Measurements from ENCODE around the gene PDZD2. TPM values are rescaled to one million over a fixed set of nuclear protein-coding genes. Genes with fewer than 3 reads are reported as not detected.

The PDZD2 gene
- total RNA-seq, 1 donor from 2014 or later, result 1.1 TPM

DNA sequence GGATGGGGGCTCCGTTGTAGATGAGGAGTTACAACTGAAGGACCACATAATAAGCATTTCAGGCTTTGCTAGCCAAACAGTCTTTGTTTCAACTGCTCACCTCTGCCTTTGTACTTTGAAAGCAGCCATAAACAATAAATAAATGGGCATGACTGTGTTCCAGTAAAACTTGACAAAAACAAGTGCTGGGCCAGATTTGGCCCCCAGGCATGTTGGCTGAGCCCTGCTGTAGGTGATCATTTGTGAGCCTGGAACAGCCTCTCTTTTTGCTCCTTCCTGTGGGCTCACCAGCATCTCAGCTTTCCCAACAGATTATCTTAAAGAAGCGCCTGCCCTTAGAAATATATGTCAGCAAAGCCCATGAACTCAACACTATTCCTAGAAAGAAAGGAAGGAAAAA, 385.8 kb downstream of the PDZD2 start:
- no peaks in the 10 kb centered on the region for H3K9me3 Mint-ChIP-seq
- H3K36me3 Mint-ChIP-seq, result no peaks in the 10 kb centered on the region
- TF ChIP-seq EZH2phosphoT487 (IDR thresholded peaks at IDR 0.05), result no peak
- TF ChIP-seq, protein P1, sequence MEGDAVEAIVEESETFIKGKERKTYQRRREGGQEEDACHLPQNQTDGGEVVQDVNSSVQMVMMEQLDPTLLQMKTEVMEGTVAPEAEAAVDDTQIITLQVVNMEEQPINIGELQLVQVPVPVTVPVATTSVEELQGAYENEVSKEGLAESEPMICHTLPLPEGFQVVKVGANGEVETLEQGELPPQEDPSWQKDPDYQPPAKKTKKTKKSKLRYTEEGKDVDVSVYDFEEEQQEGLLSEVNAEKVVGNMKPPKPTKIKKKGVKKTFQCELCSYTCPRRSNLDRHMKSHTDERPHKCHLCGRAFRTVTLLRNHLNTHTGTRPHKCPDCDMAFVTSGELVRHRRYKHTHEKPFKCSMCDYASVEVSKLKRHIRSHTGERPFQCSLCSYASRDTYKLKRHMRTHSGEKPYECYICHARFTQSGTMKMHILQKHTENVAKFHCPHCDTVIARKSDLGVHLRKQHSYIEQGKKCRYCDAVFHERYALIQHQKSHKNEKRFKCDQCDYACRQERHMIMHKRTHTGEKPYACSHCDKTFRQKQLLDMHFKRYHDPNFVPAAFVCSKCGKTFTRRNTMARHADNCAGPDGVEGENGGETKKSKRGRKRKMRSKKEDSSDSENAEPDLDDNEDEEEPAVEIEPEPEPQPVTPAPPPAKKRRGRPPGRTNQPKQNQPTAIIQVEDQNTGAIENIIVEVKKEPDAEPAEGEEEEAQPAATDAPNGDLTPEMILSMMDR (IDR thresholded peaks at IDR 0.05), result no peak
- no peak for TF ChIP-seq EZH2 (IDR thresholded peaks at IDR 0.05)
- Histone ChIP-seq H3K4me2 (no peak overlapping the region), H3K27me3 (no peaks in the 10 kb centered on the region), H3K4me1 (peaks cover 14% of the 10 kb centered on the region), H3K79me2 (ENCODE audit: low read depth) (no peaks in the 10 kb centered on the region), H3K36me3 (no peaks in the 10 kb centered on the region), H4K20me1 (ENCODE audit: low read depth) (no peaks in the 10 kb centered on the region), H3K9me3 (ENCODE audit: low read depth) (no peaks in the 10 kb centered on the region), H3F3A (ENCODE audit: low read depth) (peaks cover 8% of the 10 kb centered on the region), H2AFZ (replicated peaks) (no peak overlapping the region), H3K9ac (no peak overlapping the region), H3K4me3 (no peak overlapping the region), H3K27ac (no peak overlapping the region)
- peak overlapping the region; percentile 5 for H3K27ac Mint-ChIP-seq
- no peak for DNase-seq (ENCODE audit: low spot score)
- H3K27me3 Mint-ChIP-seq (ENCODE audit: insufficient read depth, low read depth), result peaks cover 4% of the 10 kb centered on the region
- peaks cover 30% of the 10 kb centered on the region for H3K4me1 Mint-ChIP-seq
- H3K4me3 Mint-ChIP-seq, result no peak overlapping the region

DNA sequence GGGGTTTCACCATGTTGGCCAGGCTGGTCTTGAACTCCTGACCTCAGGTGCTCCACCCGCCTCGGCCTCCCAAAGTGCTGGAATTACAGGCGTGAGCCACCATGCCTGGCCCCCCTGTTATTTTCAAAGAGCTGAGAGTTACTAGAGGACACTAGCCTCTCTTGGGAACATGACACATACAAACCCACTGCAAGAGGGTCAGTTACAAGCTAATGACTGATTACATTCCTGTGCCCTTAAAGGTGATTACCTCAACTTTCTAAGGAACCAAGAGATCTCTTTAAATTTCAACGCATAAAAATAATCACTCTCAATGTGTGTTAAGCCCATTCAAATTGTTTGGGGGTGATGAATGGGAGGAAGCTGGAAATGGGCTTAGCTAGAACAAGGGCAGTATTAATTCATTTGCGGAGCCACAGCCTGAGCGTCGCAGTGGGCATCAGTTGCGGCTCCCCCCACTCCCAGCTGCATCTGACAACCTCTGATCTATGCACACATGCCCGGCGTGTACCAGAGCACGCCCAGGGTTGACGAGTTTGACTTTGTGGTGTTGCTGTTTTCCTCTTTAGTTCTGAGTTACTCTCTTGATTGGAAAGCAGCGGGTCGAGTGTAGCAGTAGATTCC, 388.3 kb downstream of the PDZD2 start:
- H4K20me1 ChIP-seq (ENCODE audit: low read depth), result no peaks in the 10 kb centered on the region
- H3K9ac ChIP-seq, result no peak overlapping the region
- H3K27ac Mint-ChIP-seq, result peak overlapping the region; percentile 97
- no peaks in the 10 kb centered on the region for H3K79me2 ChIP-seq (ENCODE audit: low read depth)
- H3K27ac ChIP-seq, result peak overlapping the region; percentile 53
- peaks cover 4% of the 10 kb centered on the region for H3K27me3 Mint-ChIP-seq (ENCODE audit: insufficient read depth, low read depth)
- TF ChIP-seq EZH2 (IDR thresholded peaks at IDR 0.05) (no peak), EZH2phosphoT487 (IDR thresholded peaks at IDR 0.05) (no peak)
- TF ChIP-seq, protein P1 (IDR thresholded peaks at IDR 0.05), result no peak
- no peak overlapping the region for H3K4me3 ChIP-seq
- H3K36me3 ChIP-seq, result no peaks in the 10 kb centered on the region
- no peak overlapping the region for H2AFZ ChIP-seq (replicated peaks)
- peaks cover 14% of the 10 kb centered on the region for H3K4me1 ChIP-seq
- no peaks in the 10 kb centered on the region for H3K9me3 ChIP-seq (ENCODE audit: low read depth)
- H3K4me3 Mint-ChIP-seq, result peak overlapping the region; percentile 42
- H3K9me3 Mint-ChIP-seq, result no peaks in the 10 kb centered on the region
- H3K4me2 ChIP-seq, result peak overlapping the region; percentile 44
- peaks cover 36% of the 10 kb centered on the region for H3K4me1 Mint-ChIP-seq
- no peaks in the 10 kb centered on the region for H3K27me3 ChIP-seq
- H3F3A ChIP-seq (ENCODE audit: low read depth), result peaks cover 8% of the 10 kb centered on the region
- no peaks in the 10 kb centered on the region for H3K36me3 Mint-ChIP-seq
- DNase-seq (ENCODE audit: low spot score), result peak; percentile 28

GRCh38 chr5:32027717-32028458, 389.0 kb downstream of the PDZD2 start:
- no peak overlapping the region for H3K4me3 ChIP-seq
- peak; percentile 81 for DNase-seq (ENCODE audit: low spot score)

More at GRCh38 chr5:32027717-32028458, 389.0 kb downstream of the PDZD2 start:
- no peak overlapping the region for H2AFZ ChIP-seq (replicated peaks)
- no peaks in the 10 kb centered on the region for H3K9me3 ChIP-seq (ENCODE audit: low read depth)
- peaks cover 14% of the 10 kb centered on the region for H3K4me1 ChIP-seq
- H3F3A ChIP-seq (ENCODE audit: low read depth), result peaks cover 8% of the 10 kb centered on the region
- TF ChIP-seq EZH2phosphoT487 (IDR thresholded peaks at IDR 0.05) (no peak), EZH2 (IDR thresholded peaks at IDR 0.05) (no peak)
- TF ChIP-seq, protein P1 (IDR thresholded peaks at IDR 0.05), result no peak
- no peaks in the 10 kb centered on the region for H3K79me2 ChIP-seq (ENCODE audit: low read depth)
- peak overlapping the region; percentile 44 for H3K4me2 ChIP-seq
- H3K27me3 ChIP-seq, result no peaks in the 10 kb centered on the region
- peak overlapping the region; percentile 42 for H3K4me3 Mint-ChIP-seq
- peaks cover 7% of the 10 kb centered on the region for H3K27me3 Mint-ChIP-seq (ENCODE audit: insufficient read depth, low read depth)
- H3K36me3 Mint-ChIP-seq, result no peaks in the 10 kb centered on the region
- H3K27ac ChIP-seq, result peak overlapping the region; percentile 53
- no peak overlapping the region for H3K9ac ChIP-seq
- no peaks in the 10 kb centered on the region for H3K9me3 Mint-ChIP-seq
- H3K36me3 ChIP-seq, result no peaks in the 10 kb centered on the region
- H3K4me1 Mint-ChIP-seq, result peaks cover 39% of the 10 kb centered on the region
- H3K27ac Mint-ChIP-seq, result peak overlapping the region; percentile 97
- no peaks in the 10 kb centered on the region for H4K20me1 ChIP-seq (ENCODE audit: low read depth)

Measured in neural progenitor cell (in vitro differentiated cells).